ENCODE measurements around the gene SCAMP1. TPM values are rescaled to one million over a fixed set of nuclear protein-coding genes. Genes with fewer than 3 reads are reported as not detected.

Gene SCAMP1
- total RNA-seq, 2 donors from 2014 or later: 32.8 to 38.0 TPM

DNA sequence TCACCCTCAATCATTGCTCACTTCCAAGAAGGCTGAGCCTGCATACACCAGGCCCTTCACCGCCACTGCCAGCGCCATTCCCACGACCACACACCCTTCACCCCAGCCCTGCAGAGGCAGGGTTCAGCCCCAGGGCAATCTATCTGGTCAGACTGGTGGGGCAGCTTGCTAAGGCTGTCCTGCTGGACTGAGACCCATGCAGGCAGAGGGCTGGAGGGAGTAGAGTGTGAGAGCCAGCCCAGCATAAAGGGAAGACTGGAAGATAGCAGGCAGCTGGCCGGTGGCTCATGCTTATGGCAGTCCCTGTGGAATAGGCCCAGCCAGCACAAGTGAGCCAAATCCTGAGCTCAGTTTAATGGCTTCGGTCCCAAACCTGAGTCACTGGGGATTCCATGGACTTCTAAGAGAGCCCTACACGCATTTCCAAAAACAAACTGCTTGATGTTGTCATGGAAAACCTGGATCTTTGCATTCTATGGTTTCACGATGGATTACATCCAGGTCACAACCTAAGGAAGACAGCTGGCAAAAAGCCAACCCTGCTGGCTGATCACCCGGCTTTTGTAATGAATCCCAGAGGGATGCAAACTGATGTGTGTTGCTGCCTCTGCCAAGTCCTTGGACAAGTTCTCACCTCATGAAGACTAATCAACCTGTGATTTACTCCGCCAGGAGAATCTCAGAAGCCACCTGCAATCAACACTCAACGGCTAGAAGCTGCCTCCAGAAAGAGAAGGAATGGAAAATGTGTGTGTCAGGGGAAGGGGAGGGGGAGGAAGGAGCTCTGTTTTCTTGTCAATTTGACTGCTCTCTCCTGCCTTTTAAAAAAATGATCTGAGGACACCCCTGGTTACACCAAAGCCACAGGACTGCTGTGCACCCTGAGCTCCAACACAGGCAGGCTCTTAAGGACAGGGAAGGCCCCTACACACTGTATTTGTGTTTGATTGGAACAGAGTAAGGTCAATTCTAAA, 144.6 kb downstream of the SCAMP1 start:
- peak; percentile 90 for DNase-seq
- intact Hi-C loops (cut with DNase I): no loop called here

DNA sequence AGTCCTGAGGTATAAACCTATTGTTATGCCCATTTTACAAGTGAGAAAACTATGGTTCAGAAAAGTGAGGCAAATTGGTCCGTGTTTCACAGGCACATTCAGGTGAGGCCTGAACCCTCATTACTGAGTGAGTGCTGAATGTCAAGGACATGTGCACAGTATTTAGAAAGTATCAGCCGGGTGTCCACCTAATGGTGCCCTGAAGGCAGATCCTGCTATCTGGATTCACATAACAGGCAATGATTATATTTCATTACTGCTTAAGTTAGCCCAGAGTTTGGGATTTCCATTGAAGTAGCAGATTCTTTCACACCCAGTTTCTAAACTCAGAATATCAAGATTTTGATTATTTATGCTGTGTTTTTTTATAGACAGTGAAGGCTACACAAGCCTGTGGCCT, 145.4 kb downstream of the SCAMP1 start:
- ATAC-seq: no peak
- DNase-seq: no peak
- intact Hi-C loops (cut with DNase I): no loop called here

More for the DNA sequence above, 144.6 kb downstream of the SCAMP1 start:
- peak; percentile 96 to 97 for ATAC-seq

DNA sequence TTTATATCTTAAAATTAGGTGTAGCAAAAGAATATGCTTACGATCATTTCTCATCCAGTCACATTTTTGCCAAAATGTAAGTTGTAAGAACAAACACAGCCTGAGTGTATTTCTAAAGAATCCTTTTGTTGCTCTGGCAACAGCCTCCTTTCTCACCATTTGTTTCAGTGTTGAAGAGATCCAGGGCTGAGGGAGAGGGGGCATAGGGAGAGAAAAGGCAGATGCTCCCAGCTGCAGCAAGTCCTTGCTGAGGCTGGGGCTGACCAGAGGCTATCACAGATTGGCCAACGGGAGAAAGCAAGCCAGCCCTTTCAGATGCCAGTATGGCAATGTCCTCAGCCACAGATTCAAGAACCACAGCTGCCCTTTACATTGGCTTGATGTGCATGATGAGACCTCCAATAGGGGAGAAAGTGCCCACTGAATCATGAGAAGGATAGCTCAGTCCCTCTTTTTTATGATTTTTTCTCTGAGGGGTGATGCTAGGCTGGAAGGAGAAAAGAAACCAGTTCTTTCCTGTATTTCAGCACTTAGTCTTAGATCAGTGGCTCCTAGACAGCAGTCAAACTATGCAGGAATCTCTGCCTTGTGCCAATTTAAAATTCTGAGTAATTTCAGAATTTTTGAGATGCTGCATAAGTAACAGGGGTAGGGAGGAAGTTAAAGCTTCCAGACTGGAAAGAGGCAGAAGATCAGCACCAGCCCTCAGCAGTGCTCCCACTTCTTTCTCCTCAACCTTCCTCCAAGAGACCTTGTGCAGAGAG, 146.0 kb downstream of the SCAMP1 start:
- intact Hi-C loops (cut with DNase I): no loop called here
- ATAC-seq: no peak
- no peak for DNase-seq

DNA sequence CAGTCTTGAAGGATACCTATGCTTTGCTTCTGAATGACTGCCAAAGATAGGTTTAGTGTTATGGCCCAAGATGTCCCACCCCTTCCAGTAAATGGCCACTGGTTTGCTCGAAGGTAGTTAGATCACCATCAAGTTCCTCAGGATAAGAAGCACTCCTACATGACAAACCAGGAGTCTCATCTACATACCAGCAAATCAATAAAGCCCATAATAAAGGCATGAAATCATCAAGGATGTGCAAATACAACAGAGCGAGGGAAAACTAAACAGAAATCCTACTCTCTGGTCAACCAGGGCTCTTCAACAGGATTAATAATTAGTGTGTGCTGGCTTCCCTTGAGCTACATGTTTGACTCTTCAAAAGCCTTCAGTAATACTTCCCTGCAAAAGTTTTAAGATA, 147.1 kb downstream of the SCAMP1 start:
- ATAC-seq (no peak), DNase-seq (no peak)
- intact Hi-C loops (cut with DNase I): no loop called here

DNA sequence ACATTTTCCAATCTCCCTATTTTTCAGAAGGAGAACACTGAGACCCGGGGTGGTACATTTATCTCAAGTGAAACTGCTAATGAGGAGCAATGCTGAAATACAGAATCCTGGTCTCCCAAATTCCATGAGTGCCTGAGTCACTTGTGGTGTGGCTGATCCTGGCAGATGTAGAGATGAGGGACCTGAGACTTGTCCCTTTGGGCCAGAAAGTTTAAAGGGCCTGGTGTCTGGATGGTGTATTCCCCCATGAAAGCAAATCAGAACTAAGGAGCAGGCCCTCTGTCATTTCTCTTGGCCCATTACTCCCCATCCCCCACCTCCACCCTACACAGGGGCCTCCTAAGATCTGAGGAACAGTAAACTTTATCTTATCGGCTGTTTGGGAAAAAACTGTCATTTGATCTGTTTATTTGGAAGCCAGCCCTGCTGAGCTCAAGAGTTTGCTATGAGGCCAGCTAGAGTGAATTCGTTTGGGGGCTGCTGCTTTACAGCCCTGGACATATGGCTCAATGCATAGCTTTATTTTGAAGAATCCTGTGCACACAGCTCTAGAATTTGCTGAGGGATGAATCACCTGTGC, 147.9 kb downstream of the SCAMP1 start:
- ATAC-seq (no peak), DNase-seq (no peak)
- intact Hi-C loops (cut with DNase I): no loop called here

DNA sequence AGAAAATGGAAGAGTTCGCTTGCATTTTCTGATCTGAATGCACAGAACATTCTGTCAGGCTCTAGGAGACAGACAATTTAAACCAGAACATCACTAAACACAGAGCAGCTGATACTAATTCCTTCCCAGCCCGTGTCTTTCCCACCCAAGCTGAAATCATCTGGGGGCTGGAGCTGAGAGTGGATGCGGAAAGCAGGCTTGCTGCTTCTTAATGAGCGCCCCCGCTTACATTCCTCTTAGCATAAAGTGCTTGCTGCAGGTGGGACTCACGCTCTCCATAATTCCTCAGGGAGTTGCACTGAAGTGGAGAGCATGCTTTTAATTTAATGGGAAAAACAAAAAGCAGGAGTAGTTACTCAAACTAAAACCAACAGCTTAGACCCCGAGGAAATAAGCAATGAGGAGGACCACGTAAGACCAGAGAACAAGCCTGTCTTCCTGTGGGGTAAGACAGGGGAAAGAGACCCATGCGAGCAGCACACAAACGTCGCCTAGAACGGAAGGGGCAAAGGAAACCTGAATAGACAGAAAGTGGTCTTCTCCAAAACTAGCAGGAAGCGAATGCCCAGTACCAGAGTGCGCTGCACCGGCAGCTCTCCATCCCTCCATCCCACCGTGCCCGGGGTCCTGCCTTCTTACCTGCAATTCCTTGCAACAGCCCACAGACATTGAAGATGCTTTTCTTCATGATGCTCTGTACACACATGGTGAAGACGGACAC, 148.9 kb downstream of the SCAMP1 start:
- intact Hi-C loops (cut with DNase I): no loop called here
- DNase-seq (no peak), ATAC-seq (no peak)

DNA sequence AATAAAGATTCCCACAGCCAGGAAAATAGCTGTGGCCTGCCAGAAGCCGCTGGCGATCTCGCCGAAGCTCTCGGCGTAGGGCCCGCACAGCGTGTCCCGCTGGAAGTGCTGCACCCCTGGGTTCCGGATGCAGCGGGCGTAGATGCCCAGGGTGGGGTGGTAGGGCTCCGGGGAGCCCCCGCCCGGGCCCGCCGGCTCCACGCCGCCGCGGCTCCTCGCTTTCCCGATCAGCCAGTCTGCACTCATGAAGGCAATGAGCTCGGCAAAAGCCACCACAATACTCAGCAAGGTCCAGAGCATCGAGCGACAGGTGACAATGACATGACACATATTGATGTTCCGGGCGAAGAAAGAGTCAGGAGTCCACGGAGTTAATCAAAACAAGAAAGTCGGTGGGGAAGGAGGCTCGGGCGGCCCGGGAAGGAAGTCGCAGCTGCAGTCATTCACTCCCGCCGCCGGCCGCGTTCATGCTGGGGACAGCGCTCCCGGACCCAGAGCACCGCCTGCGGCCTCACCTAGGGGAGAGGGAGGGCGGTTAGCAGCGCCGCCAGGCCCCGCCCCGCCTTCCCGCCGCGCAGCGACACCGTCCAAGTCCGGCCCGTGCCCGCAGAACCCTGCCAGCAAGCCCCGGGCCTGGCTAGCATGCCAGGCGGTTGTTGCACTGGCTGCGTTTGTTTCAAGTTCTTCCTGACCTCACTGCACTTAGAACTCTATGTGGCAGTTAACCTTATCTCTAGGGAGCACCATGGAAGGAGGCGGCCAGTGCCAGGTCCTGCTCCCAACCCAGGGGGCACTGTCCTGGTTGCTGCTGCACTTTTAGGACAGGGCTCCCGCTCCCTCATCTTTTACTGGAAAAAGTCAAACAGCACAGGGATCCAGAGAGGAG, 149.7 kb downstream of the SCAMP1 start:
- intact Hi-C loops (cut with DNase I): no loop called here
- peak; percentile 66 for DNase-seq
- ATAC-seq: peak; percentile 89 to 90

DNA sequence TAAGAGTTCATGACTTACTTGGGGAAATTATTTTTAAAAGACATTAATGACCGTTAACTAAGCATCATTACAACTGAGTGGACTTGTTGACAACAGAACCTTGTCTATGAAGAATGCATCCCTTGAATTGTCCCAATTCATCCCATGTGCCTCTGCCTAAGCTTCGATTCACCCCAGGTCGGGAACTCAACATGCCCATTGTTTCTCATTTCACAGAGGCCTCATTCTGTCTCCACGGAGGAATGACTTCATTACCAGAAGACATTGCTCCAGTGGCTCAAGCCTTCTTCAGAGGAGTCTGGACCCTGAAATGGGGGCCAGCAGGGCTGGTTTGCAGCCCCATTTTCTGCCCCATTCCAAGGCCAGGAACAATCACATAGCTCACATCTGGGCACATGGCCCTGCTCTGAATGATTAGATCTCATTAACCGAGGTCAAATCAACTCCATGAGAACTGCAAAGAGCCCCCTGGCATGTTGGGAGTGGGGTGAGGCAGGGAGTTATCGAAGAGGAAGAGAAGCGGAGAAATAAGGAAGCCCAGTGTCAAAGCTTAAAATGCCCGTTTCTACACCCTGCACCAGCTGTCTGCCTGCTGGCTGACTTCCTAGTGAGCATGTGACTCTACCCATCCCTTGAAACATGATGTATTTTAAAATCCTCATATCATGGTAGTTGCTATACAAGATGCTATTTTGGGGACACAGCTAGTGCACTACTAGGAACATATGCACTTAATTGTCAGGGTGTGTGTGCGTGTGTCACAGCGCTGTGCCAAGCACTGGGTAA, 150.9 kb downstream of the SCAMP1 start:
- DNase-seq (no peak), ATAC-seq (peak; percentile 35 to 42)
- intact Hi-C loops (cut with DNase I): no loop called here

DNA sequence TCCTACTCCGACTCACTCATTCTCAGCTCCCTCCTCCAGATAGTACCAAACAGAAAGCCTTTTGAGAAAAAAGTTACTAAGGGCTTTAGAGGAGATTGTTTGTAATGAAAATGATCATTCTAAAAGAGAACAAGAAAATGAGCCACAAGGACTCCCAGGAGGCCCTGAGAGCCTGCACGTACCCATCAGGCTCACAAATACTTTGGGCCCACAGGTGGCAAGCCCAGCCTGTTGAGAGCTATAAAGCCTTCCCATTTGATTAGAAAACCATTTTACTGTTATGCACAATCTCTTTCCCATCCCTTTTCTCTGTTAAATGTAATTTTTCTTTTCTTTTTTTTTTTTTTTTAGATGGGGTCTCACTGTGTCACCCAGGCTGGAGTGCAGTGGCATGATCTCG, 152.0 kb downstream of the SCAMP1 start:
- DNase-seq (no peak), ATAC-seq (no peak)
- intact Hi-C loops (cut with DNase I): no loop called here

DNA sequence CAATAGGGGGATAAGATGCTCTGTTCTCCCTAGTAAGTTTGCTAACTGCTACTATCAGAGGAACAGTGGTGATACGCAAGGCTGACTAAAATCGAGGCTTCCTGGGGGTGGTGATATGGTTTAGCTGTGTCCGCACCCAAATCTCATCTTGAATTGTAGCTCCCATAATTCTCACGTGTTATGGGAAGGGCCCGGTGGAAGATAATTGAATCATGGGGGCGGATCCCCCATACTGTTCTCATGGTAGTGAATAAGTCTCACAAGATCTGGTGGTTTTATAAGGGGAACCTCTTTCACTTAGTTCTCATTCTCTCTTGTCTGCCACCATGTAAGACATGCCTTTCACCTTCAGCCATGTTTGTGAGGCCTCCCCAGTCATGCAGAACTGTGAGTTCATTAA, 153.0 kb downstream of the SCAMP1 start:
- intact Hi-C loops (cut with DNase I): no loop called here
- ATAC-seq: no peak
- DNase-seq: no peak

DNA sequence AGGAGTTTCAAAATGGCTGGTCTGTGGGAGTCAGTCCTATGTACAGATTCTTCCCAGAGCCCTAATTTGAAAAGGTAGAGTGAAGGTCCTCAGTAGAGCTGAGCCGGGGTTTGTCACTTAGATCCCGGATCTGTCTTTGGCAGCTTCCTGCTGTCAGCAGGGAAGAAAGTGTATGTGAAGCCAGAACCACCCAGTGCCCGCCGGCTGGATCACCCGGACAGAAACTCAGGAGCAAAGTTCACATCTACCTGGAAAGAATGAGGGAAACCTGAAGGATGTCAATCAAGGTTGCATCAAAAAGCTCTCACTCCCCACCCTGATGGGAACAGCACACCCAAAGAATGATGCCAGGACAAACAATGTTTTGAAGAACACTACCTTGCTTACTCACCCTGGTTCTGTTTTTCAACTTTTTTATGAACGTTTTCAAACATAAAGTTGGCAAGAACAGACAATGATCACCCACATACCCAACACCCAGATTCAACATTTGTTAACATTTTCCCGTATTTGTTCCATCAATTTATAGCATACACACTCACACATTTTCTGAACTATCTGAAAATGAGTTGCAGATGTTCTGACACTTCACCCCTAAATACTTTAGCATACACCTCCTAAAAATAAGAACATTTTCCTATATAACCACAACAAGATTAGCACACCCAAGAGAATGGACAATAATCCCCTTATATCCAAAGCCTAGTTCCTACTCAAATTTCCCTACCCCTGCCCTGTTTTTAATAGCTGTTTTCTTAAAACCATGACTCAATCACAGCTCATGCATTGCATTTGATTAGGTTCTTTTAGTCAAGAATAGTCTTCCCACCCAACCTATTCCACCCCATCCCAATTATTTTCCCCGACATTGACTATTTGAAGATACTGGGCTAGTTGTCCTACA, 154.3 kb downstream of the SCAMP1 start:
- intact Hi-C loops (cut with DNase I): no loop called here
- ATAC-seq (no peak), DNase-seq (no peak)

DNA sequence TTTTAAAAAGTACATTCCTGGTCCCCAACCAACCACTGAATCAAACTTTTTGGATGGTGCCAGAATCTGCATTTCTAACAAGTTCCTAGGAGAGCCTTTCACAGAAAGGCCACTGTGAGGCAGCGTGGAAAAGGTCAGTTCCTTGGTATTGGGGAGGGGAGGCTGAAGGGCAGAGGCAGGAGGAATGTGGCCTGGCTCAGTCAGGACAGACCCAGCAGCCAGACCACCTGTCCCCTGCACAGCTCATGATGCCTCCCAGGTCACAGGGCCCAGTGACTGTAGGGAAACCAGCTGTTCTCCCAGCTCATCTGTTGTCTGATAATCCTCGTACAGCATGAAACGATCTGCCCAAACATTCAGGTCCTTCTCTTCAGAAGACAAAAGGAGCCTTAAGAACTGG, 155.3 kb downstream of the SCAMP1 start:
- ATAC-seq (no peak), DNase-seq (no peak)
- intact Hi-C loops (cut with DNase I): no loop called here

DNA sequence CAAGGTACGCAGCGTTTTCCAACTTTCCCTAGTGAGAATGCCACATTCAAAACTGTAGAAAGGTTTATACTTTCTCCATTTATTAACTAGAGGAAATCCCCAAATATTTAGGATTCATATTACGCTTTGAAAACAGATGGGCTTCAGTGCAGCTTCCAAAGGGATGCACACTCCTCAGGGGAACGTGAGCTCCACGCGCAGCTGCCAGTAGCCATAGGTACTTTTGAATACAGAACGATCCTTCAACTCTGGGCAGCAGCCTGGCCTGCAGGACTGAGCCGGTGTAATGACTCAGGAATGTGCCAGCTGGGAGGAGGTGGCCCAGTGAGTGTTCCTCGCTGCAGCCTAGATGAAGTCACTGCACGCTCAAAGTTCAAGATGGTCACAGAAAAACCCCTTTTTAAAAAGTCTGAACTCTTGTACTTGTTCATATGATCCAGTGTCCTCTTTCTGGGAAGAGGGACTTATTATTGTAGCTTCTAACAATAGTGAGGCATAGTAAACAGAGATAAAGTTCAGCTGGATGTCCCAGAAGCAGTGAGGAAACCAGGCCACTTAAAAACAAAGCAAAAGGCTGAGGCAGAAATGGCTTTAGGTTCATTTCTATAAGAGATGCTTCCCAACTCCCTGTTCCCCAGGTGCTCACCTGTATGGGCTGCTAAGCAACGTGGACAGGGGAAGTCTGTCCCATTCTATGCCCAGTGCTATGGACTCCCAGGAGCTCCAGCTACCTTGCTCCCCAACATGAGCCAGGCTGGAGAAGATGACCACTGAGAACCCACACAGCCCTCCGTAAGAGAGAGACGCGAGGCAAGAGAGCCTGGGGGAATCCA, 158.2 kb downstream of the SCAMP1 start:
- intact Hi-C loops (cut with DNase I): no loop called here
- peak; percentile 63 for DNase-seq
- ATAC-seq: peak; percentile 75 to 92

DNA sequence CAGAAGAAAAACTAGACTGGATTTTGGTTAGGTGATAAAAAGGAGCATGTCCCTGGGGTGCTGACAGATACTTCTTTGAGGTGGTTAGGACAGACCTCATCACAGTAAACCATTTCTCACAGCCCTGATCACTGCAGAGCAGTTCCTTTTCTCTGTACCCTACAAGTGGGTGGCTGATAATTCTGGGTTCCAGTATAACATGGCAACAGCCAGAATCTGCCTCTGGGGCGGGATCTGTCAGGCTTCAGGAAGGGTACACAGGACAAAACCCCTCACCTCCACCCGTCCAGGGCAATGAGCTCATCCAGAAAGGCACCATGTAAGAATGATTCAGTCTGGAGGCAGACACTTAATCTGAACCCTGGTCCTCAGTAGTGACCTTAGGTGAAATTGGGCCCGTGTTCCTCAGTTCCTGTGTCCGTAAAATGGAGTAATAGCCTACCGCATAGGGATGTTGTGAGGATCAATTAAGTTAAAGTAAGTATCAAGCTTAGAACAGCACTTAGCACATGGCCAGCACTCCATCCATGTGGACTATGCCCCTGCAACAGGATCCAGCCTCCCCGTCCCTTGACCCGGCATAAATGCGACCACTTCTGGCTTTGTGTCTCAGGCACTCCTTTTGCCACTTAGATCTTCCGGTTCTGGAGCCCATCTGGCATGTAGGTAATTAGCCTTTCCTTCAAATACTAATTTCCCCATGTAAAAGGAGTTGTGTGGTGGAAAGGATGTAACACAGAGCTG, 159.0 kb downstream of the SCAMP1 start:
- no peak for DNase-seq
- no peak for ATAC-seq
- intact Hi-C loops (cut with DNase I): no loop called here

DNA sequence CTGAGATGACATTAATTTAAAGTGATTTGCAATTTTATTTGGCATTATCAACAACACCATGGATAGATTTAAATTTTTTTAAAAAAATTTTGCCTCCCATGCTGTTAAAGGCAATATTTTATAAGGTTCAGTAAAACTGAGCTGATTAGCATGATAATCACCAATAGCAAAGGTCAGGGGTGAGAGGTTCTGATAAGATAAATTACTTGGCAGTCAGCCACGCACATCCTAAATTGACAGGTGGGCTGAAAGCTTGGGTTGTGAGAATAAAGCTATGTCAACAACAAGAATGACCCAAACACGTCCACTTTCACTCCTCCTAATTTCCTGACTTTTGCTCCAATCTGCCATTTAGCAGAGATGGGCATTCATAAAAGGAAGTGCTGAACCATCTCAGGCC, 161.0 kb downstream of the SCAMP1 start:
- DNase-seq (no peak), ATAC-seq (no peak)
- intact Hi-C loops (cut with DNase I): no loop called here
